ENCODE measurements around the gene ZNF785. TPM values are rescaled to one million over a fixed set of nuclear protein-coding genes. Genes with fewer than 3 reads are reported as not detected.
"Not testable (repeated sequence)": the region's sequence is repeated elsewhere in the genome, so short reads cannot be mapped to it uniquely, and the experiment has no call there.

ZNF785 gene
- total RNA-seq, 1 experiment from 2014 or later = 18.8 TPM

GRCh38 chr16:30633526-30633925, 48.0 kb upstream of the ZNF785 start:
- Mint-ChIP-seq H3K27ac (no peak overlapping the region), H3K9me3 (no peaks in the 10 kb centered on the region), H3K4me3 (peak overlapping the region; percentile 92 to 94), H3K36me3 (ENCODE audit: insufficient read depth in 1 of 3, low read depth in 3 of 3) (no peaks in the 10 kb centered on the region; a peak in 1 of 7 replicates), H3K4me1 (peaks cover 8% of the 10 kb centered on the region in 2 experiments), H3K27me3 (ENCODE audit: low read depth) (peaks cover 10% of the 10 kb centered on the region)
- Histone ChIP-seq H4K91ac (ENCODE audit: insufficient read length, low read depth, low read length) (no peak overlapping the region), H2BK15ac (ENCODE audit: low read depth, low read length) (no peak overlapping the region), H3K56ac (ENCODE audit: insufficient read length, low read depth, low read length) (no peak overlapping the region), H3K9ac (ENCODE audit: extremely low read depth, insufficient read length, low read length) (no peak overlapping the region), H3K14ac (ENCODE audit: insufficient read depth, low read length) (no peak overlapping the region), H2AFZ (ENCODE audit: low read length) (no peak overlapping the region), H2BK5ac (ENCODE audit: insufficient read length, low read length) (no peak overlapping the region), H3K79me2 (ENCODE audit: insufficient read depth, low read length) (no peaks in the 10 kb centered on the region), H3K27me3 (ENCODE audit: insufficient read depth, low read length) (no peaks in the 10 kb centered on the region), H4K5ac (ENCODE audit: insufficient read length, low read depth, low read length) (no peak overlapping the region), H3K9me3 (ENCODE audit: control insufficient read depth, low read depth, low read length) (no peaks in the 10 kb centered on the region), H4K20me1 (ENCODE audit: control insufficient read depth, insufficient read depth, insufficient read length) (no peaks in the 10 kb centered on the region), H3K27ac (ENCODE audit: insufficient read length, low read depth, low read length) (no peak overlapping the region), H3K18ac (ENCODE audit: insufficient read length, low read depth, low read length) (no peak overlapping the region), H3K79me1 (ENCODE audit: insufficient read depth, low read depth, low read length, poor library complexity, severe bottlenecking) (no peaks in the 10 kb centered on the region), H3K4ac (ENCODE audit: low read depth, low read length) (no peak overlapping the region; the same call in 1 of the 2 replicates), H4K8ac (replicated peaks; ENCODE audit: insufficient read length, low read depth, low read length) (no peak overlapping the region), H3K4me2 (ENCODE audit: insufficient read depth, insufficient read length, low read length) (peak overlapping the region; percentile 38), H3K23ac (ENCODE audit: insufficient read length, low read depth, low read length) (no peak overlapping the region), H2AK5ac (ENCODE audit: insufficient read length, low read length) (no peak overlapping the region), H2BK20ac (ENCODE audit: low read depth, low read length, poor library complexity, severe bottlenecking) (no peak overlapping the region), H2BK120ac (ENCODE audit: low read depth, low read length, poor library complexity, severe bottlenecking) (peak overlapping the region; percentile 39), H3T11ph (ENCODE audit: low read length) (no peak overlapping the region), H3K4me1 (ENCODE audit: insufficient read depth, low read length) (no peaks in the 10 kb centered on the region), H3K23me2 (ENCODE audit: insufficient read length, low read depth, low read length, poor library complexity, severe bottlenecking) (no peaks in the 10 kb centered on the region), H2BK12ac (ENCODE audit: insufficient read length, low read depth, low read length) (no peak overlapping the region)
- no peak for TF ChIP-seq CTCF (conservative IDR thresholded peaks at IDR 0.05)
- no CpG with 5 or more reads among the region's 17 CpGs for WGBS (ENCODE audit: extremely low coverage, insufficient read length, low lambda C conversion rate)
- no peak for DNase-seq

- H3K4me1 ChIP-seq (ENCODE audit: insufficient read depth, low read length); H4K5ac ChIP-seq (ENCODE audit: insufficient read length, low read depth, low read length); H3K18ac ChIP-seq (ENCODE audit: insufficient read length, low read depth, low read length); H2BK5ac ChIP-seq (ENCODE audit: insufficient read length, low read length); H2BK12ac ChIP-seq (ENCODE audit: insufficient read length, low read depth, low read length); H3K27ac Mint-ChIP-seq; H2AFZ ChIP-seq (ENCODE audit: low read length); H3K79me1 ChIP-seq (ENCODE audit: insufficient read depth, low read depth, low read length, poor library complexity, severe bottlenecking); H2BK120ac ChIP-seq (ENCODE audit: low read depth, low read length, poor library complexity, severe bottlenecking); H3K9me3 ChIP-seq (ENCODE audit: control insufficient read depth, low read depth, low read length); H3K36me3 Mint-ChIP-seq (ENCODE audit: insufficient read depth in 1 of 3, low read depth in 3 of 3); H3K4ac ChIP-seq (ENCODE audit: low read depth, low read length); H4K8ac ChIP-seq (replicated peaks; ENCODE audit: insufficient read length, low read depth, low read length); H3K14ac ChIP-seq (ENCODE audit: insufficient read depth, low read length); H3K4me2 ChIP-seq (ENCODE audit: insufficient read depth, insufficient read length, low read length); H4K91ac ChIP-seq (ENCODE audit: insufficient read length, low read depth, low read length); H4K20me1 ChIP-seq (ENCODE audit: control insufficient read depth, insufficient read depth, insufficient read length); H3K79me2 ChIP-seq (ENCODE audit: insufficient read depth, low read length); H3K27me3 ChIP-seq (ENCODE audit: insufficient read depth, low read length); H3K27me3 Mint-ChIP-seq (ENCODE audit: low read depth); H3K4me3 Mint-ChIP-seq; H3T11ph ChIP-seq (ENCODE audit: low read length); DNase-seq; H2BK15ac ChIP-seq (ENCODE audit: low read depth, low read length); H3K23ac ChIP-seq (ENCODE audit: insufficient read length, low read depth, low read length); H2BK20ac ChIP-seq (ENCODE audit: low read depth, low read length, poor library complexity, severe bottlenecking); H3K9ac ChIP-seq (ENCODE audit: extremely low read depth, insufficient read length, low read length); H2AK5ac ChIP-seq (ENCODE audit: insufficient read length, low read length); H3K56ac ChIP-seq (ENCODE audit: insufficient read length, low read depth, low read length); H3K27ac ChIP-seq (ENCODE audit: insufficient read length, low read depth, low read length); H3K23me2 ChIP-seq (ENCODE audit: insufficient read length, low read depth, low read length, poor library complexity, severe bottlenecking); H3K4me1 Mint-ChIP-seq; H3K9me3 Mint-ChIP-seq: not testable (repeated sequence)
- WGBS (ENCODE audit: extremely low coverage, insufficient read length, low lambda C conversion rate) = no CpG with 5 or more reads among the region's 7 CpGs
Measured at GRCh38 chr16:30632454-30632853, 47.0 kb upstream of the ZNF785 start.
